GM12875 (cell line): ENCODE measurements around the gene ZNF211.
A peak's percentile ranks its signal among the peaks of the same experiment; 100 is the strongest.

ENCODE experiments used
- H3K4me3 ChIP-seq: one replicate; pipeline ENCODE4 v1.5.1; 2011; ENCODE audit warnings: low read depth, low read length, control low read depth
- TF ChIP-seq, protein P1 (sequence below): IDR thresholded peaks from 2 replicates; pipeline ENCODE4 v1.5.1; 2011; ENCODE audit warnings: low read depth, mild to moderate bottlenecking, control low read depth, inconsistent platforms, low read length, moderate library complexity, borderline replicate concordance; ENCODE audit not compliant: insufficient read depth

ZNF211 gene

DNA sequence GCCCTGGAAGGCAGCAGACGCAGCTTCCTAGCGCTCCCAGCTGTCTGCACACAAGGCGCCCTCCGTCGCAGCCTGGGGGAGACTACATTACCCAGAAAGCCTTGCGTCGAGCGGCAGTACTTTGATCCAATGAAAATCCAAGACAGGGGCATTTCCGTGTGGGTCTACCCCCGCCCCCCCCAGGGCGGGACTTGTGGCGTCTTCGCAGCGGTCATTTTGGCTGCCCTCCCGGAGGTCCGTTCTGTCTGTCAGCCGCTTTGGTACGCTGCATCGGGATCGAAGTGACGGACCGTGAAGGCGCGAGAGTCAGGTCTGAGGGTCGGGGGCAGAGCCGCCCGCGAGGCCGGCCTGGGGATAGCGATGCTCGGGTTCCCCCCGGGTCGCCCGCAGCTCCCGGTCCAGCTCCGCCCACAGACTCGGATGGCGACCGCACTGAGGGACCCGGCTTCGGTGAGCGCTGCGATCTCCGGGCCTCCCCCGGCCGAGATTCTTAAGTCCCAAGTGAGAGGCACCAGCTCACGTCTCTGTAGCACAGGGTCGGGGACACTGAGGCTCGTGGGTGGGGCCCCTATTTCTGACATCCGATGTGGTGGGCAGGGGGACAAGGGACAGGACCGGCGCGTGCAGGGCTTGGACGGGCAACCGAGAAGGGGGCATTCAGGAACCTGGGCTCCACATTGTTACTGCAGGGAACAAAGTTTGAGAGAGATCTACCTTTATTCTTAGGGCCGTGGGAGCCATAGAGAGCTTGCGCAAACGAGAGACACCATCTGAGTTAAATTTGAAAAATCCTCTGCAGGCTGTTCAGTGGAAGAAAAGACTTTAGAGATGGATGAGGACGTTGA is at the start of gene ZNF211:
ZNF211 (plus strand) TSS at position 182 of the 845 bp plus-strand sequence; CDS start at position 361, 179 bp downstream.
- TF ChIP-seq, protein P1, sequence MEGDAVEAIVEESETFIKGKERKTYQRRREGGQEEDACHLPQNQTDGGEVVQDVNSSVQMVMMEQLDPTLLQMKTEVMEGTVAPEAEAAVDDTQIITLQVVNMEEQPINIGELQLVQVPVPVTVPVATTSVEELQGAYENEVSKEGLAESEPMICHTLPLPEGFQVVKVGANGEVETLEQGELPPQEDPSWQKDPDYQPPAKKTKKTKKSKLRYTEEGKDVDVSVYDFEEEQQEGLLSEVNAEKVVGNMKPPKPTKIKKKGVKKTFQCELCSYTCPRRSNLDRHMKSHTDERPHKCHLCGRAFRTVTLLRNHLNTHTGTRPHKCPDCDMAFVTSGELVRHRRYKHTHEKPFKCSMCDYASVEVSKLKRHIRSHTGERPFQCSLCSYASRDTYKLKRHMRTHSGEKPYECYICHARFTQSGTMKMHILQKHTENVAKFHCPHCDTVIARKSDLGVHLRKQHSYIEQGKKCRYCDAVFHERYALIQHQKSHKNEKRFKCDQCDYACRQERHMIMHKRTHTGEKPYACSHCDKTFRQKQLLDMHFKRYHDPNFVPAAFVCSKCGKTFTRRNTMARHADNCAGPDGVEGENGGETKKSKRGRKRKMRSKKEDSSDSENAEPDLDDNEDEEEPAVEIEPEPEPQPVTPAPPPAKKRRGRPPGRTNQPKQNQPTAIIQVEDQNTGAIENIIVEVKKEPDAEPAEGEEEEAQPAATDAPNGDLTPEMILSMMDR, result no peak
- H3K4me3 ChIP-seq, result peak within 1 kb of the TSS; percentile 95

DNA sequence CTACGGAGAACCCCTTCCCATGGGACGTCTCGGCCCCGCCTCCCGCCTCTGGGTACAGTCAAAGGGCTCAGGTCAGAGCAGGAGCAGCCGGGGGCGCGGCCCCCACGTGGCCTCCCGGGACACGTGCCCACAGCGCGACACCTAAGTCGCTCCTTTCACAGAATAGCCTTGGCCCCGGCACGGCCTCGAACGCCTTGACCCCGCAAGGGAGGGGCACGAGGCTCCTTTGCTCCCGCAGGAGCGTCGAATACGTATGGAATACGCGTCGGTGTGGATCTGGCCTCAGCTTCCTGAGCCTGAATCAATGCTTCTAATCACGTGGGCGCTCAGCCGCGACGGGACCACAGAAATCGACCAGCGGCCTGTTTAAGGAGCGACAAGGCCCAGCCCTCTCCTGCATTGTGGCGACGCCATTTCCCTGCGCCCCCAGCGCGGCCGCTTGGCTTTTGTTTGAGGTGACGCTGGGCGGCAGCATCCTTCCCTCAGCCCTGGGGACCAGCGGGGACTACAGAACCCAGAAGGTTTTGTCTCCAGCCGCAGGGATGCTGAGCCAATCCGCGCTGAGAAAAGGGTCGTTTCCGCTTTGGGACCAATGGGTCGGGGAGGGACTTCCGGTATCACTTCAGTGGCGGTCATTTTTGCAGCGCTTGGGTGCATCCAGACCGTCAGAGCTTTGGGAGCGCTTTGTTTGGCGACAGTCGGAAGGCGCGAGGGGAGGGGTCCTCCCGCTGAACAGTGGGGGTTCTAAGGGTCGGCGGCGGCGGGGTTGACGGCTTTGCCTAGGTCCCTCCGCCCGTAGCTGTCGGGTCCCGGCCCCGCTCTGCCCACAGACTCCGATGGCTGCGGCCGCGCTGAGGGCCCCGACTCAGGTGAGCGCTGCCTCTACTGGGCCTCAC is 49.2 kb upstream of the ZNF211 start, which contains the start of gene ZIK1:
ZIK1 (plus strand) TSS at position 625 of the 896 bp plus-strand sequence; CDS start at position 837, 212 bp downstream.
- TF ChIP-seq, protein P1, result 0 out of 2 replicates have a peak, but pooled peaks have one; percentile 14
- H3K4me3 ChIP-seq, result peak within 1 kb of the TSS; percentile 87

DNA sequence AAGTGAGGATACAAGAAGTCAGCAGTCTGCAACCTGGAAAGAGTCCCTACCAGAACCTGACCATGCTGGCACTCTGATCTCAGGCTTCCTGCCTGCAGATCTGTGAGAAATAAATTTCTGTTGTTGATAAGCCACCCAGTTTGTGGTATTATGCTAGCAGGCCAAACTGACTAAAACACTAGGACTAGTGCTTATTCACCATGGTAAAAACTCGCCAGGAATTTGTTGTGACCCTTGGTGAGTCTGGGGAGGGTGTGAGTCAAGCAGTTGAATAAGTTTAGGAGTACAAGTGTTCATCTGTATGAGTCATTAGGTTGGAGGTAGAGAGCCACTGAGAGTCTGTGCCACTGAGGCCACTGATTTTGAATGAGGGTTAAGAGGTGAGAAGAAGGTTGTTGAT is 45.4 kb upstream of the ZNF211 start:
- no peak overlapping the region for H3K4me3 ChIP-seq
- TF ChIP-seq, protein P1, result no peak

DNA sequence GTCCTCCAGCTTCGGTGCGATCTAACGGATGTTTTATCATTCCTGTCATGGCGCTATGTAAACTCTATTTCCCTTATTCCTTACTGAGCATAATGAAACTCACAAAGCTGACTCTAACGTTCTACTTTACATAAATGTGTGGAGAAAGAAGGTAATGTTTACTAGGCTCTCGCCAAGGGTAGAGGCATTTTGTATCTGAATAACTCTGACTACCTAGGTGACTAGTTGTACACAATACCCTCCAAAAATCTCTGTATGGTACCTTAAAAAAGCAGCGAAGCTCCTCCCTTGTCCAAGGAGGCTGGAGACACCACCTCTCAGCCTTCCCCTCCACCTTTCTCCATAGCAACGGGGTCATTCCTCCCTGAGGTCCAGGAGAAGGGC is 33.6 kb upstream of the ZNF211 start:
- H3K4me3 ChIP-seq, result peak overlapping the region; percentile 95
- TF ChIP-seq, protein P1, result no peak

DNA sequence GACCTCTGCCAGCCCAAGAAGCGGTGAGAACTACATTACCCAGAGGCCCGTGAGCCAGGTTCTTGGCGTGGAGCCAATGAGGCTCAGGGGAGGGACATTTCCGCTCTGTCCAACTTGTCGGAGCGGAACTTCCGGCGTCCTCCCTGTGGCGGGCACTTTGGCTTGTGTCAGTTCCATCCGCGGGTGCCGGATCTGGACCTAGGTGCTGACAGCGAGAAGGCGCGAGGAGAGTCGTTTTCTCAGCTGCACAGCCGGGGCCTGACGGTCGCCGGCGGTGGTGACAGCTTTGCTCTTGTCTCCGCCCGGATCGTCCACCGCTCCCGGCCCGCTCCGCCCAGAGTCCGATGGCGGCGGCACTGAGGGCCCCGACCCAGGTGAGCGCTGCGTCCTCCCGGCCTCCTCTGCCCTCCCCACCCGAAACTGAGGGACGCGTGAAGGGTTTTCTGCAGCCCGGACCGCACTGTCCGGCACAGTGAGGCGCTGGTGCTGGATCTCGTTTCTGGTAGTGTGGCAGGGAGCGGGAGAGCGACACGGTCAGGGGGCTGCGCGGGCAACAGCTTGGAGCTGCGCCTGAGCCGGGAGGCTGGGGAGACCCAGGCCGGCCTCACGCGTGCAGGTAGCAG is 33.1 kb upstream of the ZNF211 start, which contains the start of gene ZNF530:
ZNF530 (plus strand) TSS at position 125 of the 623 bp plus-strand sequence. CDS start 4,461 bp downstream, outside the sequence.
- H3K4me3 ChIP-seq, result peak within 1 kb of the TSS; percentile 95
- TF ChIP-seq, protein P1, result no peak

DNA sequence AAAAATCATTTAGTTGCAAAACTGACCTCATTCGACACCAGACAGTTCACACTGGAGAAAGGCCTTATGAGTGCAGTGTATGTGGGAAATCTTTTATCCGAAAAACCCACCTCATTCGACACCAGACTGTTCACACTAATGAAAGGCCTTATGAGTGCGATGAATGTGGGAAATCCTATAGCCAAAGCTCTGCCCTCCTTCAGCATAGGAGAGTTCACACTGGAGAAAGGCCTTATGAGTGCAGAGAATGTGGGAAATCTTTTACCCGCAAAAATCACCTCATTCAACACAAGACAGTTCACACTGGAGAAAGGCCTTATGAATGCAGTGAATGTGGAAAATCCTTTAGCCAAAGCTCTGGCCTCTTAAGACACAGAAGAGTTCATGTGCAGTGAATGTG is 26.0 kb upstream of the ZNF211 start:
- TF ChIP-seq, protein P1, result no peak
- no peak overlapping the region for H3K4me3 ChIP-seq
